Measurements from ENCODE around the gene RPS6KB2. TPM values are rescaled to one million over a fixed set of nuclear protein-coding genes. Genes with fewer than 3 reads are reported as not detected.

RPS6KB2 gene
- total and polyA plus RNA-seq, 10 of the 15 experiments (the other 5 are each of a cell fraction or from before 2014, with no cell fraction given) = 0.39 to 101 (median 58.4) TPM

- TF ChIP-seq, protein P1, sequence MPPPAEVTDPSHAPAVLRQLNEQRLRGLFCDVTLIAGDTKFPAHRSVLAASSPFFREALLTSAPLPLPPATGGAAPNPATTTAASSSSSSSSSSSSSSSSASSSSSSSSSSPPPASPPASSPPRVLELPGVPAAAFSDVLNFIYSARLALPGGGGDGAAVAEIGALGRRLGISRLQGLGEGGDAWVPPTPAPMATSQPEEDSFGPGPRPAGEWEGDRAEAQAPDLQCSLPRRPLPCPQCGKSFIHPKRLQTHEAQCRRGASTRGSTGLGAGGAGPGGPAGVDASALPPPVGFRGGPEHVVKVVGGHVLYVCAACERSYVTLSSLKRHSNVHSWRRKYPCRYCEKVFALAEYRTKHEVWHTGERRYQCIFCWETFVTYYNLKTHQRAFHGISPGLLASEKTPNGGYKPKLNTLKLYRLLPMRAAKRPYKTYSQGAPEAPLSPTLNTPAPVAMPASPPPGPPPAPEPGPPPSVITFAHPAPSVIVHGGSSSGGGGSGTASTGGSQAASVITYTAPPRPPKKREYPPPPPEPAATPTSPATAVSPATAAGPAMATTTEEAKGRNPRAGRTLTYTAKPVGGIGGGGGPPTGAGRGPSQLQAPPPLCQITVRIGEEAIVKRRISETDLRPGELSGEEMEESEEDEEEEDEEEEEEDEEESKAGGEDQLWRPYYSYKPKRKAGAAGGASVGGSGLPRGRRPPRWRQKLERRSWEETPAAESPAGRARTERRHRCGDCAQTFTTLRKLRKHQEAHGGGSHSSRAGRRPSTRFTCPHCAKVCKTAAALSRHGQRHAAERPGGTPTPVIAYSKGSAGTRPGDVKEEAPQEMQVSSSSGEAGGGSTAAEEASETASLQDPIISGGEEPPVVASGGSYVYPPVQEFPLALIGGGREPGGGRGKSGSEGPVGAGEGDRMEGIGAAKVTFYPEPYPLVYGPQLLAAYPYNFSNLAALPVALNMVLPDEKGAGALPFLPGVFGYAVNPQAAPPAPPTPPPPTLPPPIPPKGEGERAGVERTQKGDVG (CRISPR knock-in tag; IDR thresholded peaks at IDR 0.05) = no peak
- TF ChIP-seq YY1 (IDR thresholded peaks at IDR 0.05; ENCODE audit: low read depth, low read length) = peak; percentile 93
- TF ChIP-seq MYB (IDR thresholded peaks at IDR 0.05; ENCODE audit: borderline replicate concordance, low read depth, low read length) = no peak
- TF ChIP-seq SMAD1 (IDR thresholded peaks at IDR 0.05; ENCODE audit: low read depth, partially characterized antibody) = no peak
- no peak for TF ChIP-seq PBX3 (IDR thresholded peaks at IDR 0.05; ENCODE audit: insufficient replicate concordance, low read depth, low read length)
- TF ChIP-seq ZNF592 (IDR thresholded peaks at IDR 0.05) = no peak
- no peak for TF ChIP-seq TBL1XR1 (IDR thresholded peaks at IDR 0.05; ENCODE audit: low read depth, low read length)
- TF ChIP-seq NBN (IDR thresholded peaks at IDR 0.05) = 0 out of 2 replicates have a peak, but pooled peaks have one; percentile 32
- TF ChIP-seq ESRRA (IDR thresholded peaks at IDR 0.05; ENCODE audit: low read length) = no peak
- no peak for TF ChIP-seq RBBP5 (conservative IDR thresholded peaks at IDR 0.05)
- no peak; the same call in 1 of the 2 replicates for TF ChIP-seq HCFC1 (IDR thresholded peaks at IDR 0.05; ENCODE audit: low read length)
- no peak for TF ChIP-seq RB1 (IDR thresholded peaks at IDR 0.05; ENCODE audit: borderline replicate concordance)
- TF ChIP-seq MEF2B (IDR thresholded peaks at IDR 0.05; ENCODE audit: partially characterized antibody, poor library complexity, severe bottlenecking) = peak; percentile 74
- no peak for TF ChIP-seq ZBTB11 (CRISPR knock-in tag; IDR thresholded peaks at IDR 0.05)
- 0 out of 2 replicates have a peak, but pooled peaks have one; percentile 29 for TF ChIP-seq GATAD2B (conservative IDR thresholded peaks at IDR 0.05; ENCODE audit: low read depth)
- no peak for TF ChIP-seq CHD4 (IDR thresholded peaks at IDR 0.05)
Measured at GRCh38 chr11:67464411-67465188, 36.3 kb downstream of the RPS6KB2 start (continued).
